Upper lobe of left lung (tissue), 6 donors: ENCODE results near the gene TPRN. TPM values are rescaled to one million over a fixed set of nuclear protein-coding genes. Genes with fewer than 3 reads are reported as not detected.
A peak's percentile ranks its signal among the peaks of the same experiment; 100 is the strongest.

Source experiments
- ATAC-seq, 2 donors: fragments of 200-7000 bp; cut with Tn5 transposase; one replicate each; pipeline ENCODE4 v1.9.1; 2022; ENCODE audit warnings: mild to moderate bottlenecking in 2 of 2, moderate library complexity in 2 of 2; ENCODE audit not compliant: low FRiP score in 2 of 2
- DNase-seq, 2 donors: peaks; one replicate each; pipeline ENCODE4 v3.0.0-alpha.2; 2019 to 2020
- H3K27ac ChIP-seq, 4 donors: fragments of 200-600 bp; sonication (generic); one replicate each; pipeline ENCODE4 v1.5.1; 2016 to 2019
- H3K27me3 ChIP-seq, 4 donors: fragments of 200-600 bp; sonication (generic); one replicate each; pipeline ENCODE4 v1.5.1; 2017 to 2019
- H3K36me3 ChIP-seq, 4 donors: fragments of 200-600 bp; sonication (generic); one replicate each; pipeline ENCODE4 v1.5.1; 2016 to 2019
- H3K4me1 ChIP-seq, 4 donors: fragments of 200-600 bp; sonication (generic); one replicate each; pipeline ENCODE4 v1.5.1; 2018 to 2019
- H3K4me3 ChIP-seq, 4 donors: fragments of 200-600 bp; sonication (generic); one replicate each; pipeline ENCODE4 v1.5.1; 2017 to 2019; ENCODE audit warnings: mild to moderate bottlenecking in 2 of 4, moderate library complexity in 1 of 4
- H3K9me3 ChIP-seq, 4 donors: fragments of 200-600 bp; sonication (generic); one replicate each; pipeline ENCODE4 v1.5.1; 2018 to 2019
- EP300 ChIP-seq, 4 donors: sonication (generic); formaldehyde crosslinking; IDR thresholded peaks; one replicate each; pipeline ENCODE4 v1.5.1; 2017; ENCODE audit warnings: antibody characterized with exemption in 4 of 4, control low read depth in 2 of 4
- POLR2A ChIP-seq, 4 donors: fragments of 450-650 bp; IDR thresholded peaks; one replicate each; pipeline ENCODE4 v1.5.1; 2016 to 2017; ENCODE audit warnings: antibody characterized with exemption in 4 of 4, mild to moderate bottlenecking in 2 of 4
- POLR2AphosphoS5 ChIP-seq, 2 donors: sonication (generic); formaldehyde crosslinking; IDR thresholded peaks; one replicate each; pipeline ENCODE4 v1.5.1; 2017; ENCODE audit warnings: antibody characterized with exemption in 2 of 2
- WGBS, 2 donors: methylation state at CpG; one replicate each; pipeline ENCODE4 v1.1.5; 2017 to 2018; 5-methylcytosine and 5-hydroxymethylcytosine counted together
- total RNA-seq, 6 donors: library from RNA; depleted of rRNA in 4 of 6; stranded (reverse); fragments of >200 nt in 4 of 6; gene quantifications; one replicate each; pipeline versions ENCODE4 v1.1.0 to v1.2.1, GENCODE V29; 2016 to 2021
- TF ChIP-seq, protein P1 (sequence below), 6 experiments: fragments of 450-650 bp in 4 of 6; fragments of 200-600 bp in 2 of 6; sonication (generic) in 2 of 6; IDR thresholded peaks; one replicate each; pipeline ENCODE4 v1.5.1; 2016 to 2019; ENCODE audit warnings: antibody characterized with exemption in 6 of 6
- donor health status: DM: no; HTN: no; CAD: no; lungs with moderate emphysema.
- donor health status: DM: no; HTN: yes; CAD: no; lungs with severe emphysema.

Gene TPRN
- total RNA-seq, 6 donors from 2014 or later = 18.9 to 33.1 (median 27.1) TPM

DNA sequence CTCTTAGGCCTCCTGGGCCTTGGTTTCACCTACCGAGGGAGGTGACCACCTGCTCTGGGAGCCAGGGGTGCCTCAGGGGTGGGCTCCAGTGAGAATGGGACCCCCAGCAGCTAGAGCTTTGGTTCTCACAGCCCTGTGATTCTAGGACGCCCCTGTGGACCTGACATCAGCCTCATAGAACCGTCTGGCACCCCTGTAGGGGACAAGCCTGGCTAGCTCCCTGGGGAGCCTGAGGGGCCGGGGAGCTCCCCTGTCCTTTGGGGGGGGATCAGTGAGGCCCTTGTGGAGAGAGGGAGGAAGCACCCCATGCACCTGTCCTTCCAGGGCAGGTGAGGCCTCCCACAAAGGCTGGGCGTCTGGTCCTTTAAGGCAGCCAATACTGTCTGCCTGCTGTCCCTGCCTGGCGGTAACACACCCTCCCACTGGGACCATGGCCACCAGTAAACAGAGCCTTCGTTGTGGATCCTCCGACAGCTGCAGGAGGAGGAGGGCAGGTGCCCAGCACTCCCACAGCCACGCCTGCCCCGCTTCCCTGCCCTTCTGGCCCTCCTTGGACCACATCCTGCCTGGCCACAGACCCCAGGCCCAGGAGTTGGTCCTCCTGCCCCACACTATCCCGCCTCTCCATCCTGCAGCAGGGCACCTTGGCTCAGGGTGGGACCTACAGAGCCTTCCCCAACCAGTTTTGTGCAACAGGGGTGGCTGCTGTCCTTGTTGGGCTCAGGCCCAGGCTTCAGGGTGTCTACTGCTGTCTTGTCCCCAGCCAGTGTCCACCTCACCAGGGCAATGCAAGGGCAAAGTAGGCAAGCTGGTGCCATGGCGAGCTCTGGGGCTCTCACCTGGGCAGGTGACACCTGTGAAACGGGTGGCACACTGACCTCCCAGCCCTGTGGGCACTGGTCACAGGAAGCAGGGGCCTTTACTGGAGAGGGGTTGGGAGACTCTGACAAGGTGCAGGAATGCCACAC lies 37.5 kb upstream of the TPRN start:
- Histone ChIP-seq H3K4me1 (peaks cover 34 to 66% (median 41%) of the 10 kb centered on the region in 4 donors), H3K27ac (no peak overlapping the region), H3K4me3 (no peak overlapping the region), H3K27me3 (peaks cover 0 to 10% (median 3%) of the 10 kb centered on the region in 4 donors), H3K9me3 (no peaks in the 10 kb centered on the region), H3K36me3 (peaks cover 4 to 14% (median 12%) of the 10 kb centered on the region in 4 donors)
- ATAC-seq (no peak), DNase-seq (peak in 1 of 2 donors; percentile 46)
- WGBS, 2 donors = 78 to 100% methylated on average over 1 to 12 of the region's 13 CpGs
- TF ChIP-seq, protein P1, sequence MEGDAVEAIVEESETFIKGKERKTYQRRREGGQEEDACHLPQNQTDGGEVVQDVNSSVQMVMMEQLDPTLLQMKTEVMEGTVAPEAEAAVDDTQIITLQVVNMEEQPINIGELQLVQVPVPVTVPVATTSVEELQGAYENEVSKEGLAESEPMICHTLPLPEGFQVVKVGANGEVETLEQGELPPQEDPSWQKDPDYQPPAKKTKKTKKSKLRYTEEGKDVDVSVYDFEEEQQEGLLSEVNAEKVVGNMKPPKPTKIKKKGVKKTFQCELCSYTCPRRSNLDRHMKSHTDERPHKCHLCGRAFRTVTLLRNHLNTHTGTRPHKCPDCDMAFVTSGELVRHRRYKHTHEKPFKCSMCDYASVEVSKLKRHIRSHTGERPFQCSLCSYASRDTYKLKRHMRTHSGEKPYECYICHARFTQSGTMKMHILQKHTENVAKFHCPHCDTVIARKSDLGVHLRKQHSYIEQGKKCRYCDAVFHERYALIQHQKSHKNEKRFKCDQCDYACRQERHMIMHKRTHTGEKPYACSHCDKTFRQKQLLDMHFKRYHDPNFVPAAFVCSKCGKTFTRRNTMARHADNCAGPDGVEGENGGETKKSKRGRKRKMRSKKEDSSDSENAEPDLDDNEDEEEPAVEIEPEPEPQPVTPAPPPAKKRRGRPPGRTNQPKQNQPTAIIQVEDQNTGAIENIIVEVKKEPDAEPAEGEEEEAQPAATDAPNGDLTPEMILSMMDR (IDR thresholded peaks at IDR 0.05) = no peak
- TF ChIP-seq POLR2A (IDR thresholded peaks at IDR 0.05) (no peak), EP300 (IDR thresholded peaks at IDR 0.05) (no peak), POLR2AphosphoS5 (IDR thresholded peaks at IDR 0.05) (no peak)

DNA sequence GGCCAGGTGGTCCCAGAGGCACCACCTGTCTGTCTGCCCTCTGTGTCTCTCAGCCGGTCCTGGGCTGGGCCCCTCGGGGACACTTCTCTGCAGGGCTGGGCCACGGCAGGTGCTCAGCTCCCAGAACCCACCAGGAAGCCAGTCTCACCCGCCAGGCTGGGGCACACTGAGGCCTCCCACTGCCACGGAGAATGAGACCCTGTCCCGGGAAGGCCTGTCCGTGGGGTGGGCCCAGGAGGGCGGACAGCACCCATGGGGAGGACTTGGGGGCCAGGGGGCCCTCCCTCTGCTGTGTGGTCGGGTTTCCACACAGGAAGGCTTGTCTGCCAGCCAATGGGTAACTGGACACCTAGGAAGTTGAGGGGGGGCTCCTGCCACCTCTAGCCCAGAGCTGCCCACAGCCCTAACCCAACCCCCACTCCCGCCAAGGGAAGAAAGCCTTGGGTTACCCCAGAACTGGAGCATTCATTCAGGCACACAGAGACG lies 36.4 kb upstream of the TPRN start:
- WGBS, 2 donors = 25 to 44% methylated on average over 2 to 5 of the region's 11 CpGs

DNA sequence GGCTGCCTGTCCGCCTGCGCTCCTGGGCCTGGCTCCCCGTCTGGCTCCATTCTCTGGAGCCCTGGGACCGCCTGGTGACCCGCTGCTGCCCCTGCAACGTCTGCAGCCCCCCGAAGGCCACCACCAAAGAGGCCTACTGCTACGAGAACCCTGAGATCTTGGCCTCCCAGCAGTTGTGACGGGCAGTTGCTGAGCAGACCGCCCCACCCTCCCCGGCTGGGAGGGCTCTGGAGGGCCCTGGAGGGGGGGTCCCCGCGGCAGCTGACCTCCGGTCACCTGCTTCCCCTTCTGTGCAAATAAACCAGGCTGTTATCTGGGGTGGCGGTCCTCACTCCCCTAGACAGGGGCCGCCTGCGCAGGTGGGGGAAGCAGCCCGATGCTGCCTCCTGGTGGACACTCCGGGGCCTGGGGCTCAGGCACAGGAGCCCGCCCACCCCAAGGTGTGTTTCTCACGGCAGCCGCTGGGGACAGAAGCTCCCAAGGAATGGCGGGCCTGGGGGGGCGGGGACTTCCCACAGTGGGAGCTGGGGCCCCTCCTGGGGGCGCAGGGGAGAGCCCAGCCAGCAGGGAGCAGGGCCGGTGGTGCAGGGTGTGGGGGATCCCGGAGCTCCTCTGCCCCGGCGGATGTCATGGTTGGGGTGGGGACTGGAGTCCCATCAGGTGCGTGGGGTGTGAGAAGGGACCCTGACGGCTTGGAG lies 35.8 kb upstream of the TPRN start:
- 7 to 20% methylated on average over 1 to 18 of the region's 31 CpGs for WGBS, 2 donors
- TF ChIP-seq POLR2AphosphoS5 (IDR thresholded peaks at IDR 0.05) = no peak
- TF ChIP-seq, protein P1 (IDR thresholded peaks at IDR 0.05) = peak; percentile 99 to 100 (median 99)
- ATAC-seq (peak; percentile 62 to 81), DNase-seq (peak; percentile 94)
- Histone ChIP-seq H3K4me3 (peak overlapping the region in 3 of 4 donors; percentile 3 to 29 (median 21)), H3K36me3 (no peaks in the 10 kb centered on the region), H3K27ac (peak overlapping the region in 1 of 4 donors; percentile 64), H3K4me1 (peaks cover 23 to 52% (median 30%) of the 10 kb centered on the region in 4 donors), H3K27me3 (peaks cover 0 to 14% (median 3%) of the 10 kb centered on the region in 4 donors), H3K9me3 (no peaks in the 10 kb centered on the region)

More for the DNA sequence above, 36.4 kb upstream of the TPRN start:
- no peak for TF ChIP-seq POLR2A (IDR thresholded peaks at IDR 0.05)
- no peak for TF ChIP-seq EP300 (IDR thresholded peaks at IDR 0.05)
- TF ChIP-seq POLR2AphosphoS5 (IDR thresholded peaks at IDR 0.05) = no peak
- H3K9me3 ChIP-seq = no peaks in the 10 kb centered on the region
- H3K27me3 ChIP-seq = peaks cover 0 to 13% (median 3%) of the 10 kb centered on the region in 4 donors
- peak overlapping the region in 1 of 4 donors; percentile 64 for H3K27ac ChIP-seq
- DNase-seq (no peak), ATAC-seq (no peak)
- H3K4me1 ChIP-seq = peaks cover 24 to 56% (median 31%) of the 10 kb centered on the region in 4 donors
- H3K36me3 ChIP-seq = peaks cover 0 to 4% (median 2%) of the 10 kb centered on the region in 4 donors
- peak overlapping the region in 3 of 4 donors; percentile 3 to 29 (median 21) for H3K4me3 ChIP-seq

DNA sequence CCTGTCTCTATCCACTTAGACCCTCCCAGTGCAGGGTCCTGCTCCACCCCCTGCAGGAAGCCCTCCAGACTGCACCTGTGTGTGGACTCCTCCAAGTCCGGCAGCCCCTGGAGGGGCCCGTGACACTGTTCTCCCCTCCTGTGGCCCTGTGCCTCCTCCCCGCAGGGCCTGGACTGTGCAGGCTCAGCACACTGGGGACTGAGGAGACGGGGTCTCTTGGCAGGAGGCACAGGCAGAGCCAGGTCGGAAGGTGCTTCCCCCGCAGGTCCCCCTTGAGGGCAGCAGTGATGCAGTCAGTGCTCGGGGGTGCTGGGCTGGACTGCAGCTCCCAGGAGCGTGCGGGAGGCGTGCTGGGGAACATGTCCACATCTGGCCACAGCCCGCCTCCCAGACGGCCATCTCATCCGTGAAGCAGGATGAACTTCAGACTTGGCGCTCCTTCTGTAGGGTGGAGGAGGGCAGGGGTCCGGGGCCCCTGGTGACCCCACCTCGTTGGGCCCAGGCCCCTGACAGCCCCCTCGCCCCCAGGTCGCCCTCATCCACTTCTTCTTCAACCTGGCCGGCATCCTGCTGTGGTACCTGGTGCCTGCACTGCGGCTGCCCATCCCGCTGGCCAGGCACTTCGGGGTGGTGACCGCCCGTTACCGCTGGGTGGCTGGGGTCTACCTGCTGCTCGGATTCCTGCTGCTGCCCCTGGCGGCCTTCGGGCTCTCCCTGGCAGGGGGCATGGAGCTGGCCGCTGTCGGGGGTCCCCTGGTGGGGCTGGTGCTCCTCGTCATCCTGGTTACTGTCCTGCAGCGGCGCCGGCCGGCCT lies 35.1 kb upstream of the TPRN start:
- TF ChIP-seq POLR2A (IDR thresholded peaks at IDR 0.05) (no peak), POLR2AphosphoS5 (IDR thresholded peaks at IDR 0.05) (no peak), EP300 (IDR thresholded peaks at IDR 0.05) (no peak)
- TF ChIP-seq, protein P1 (IDR thresholded peaks at IDR 0.05) = no peak
- 64 to 75% methylated on average over 3 to 20 of the region's 35 CpGs for WGBS, 2 donors
- Histone ChIP-seq H3K36me3 (no peaks in the 10 kb centered on the region), H3K4me3 (peak overlapping the region in 3 of 4 donors; percentile 3 to 29 (median 21)), H3K27ac (no peak overlapping the region), H3K27me3 (peaks cover 0 to 14% (median 3%) of the 10 kb centered on the region in 4 donors), H3K4me1 (peaks cover 23 to 52% (median 30%) of the 10 kb centered on the region in 4 donors), H3K9me3 (no peaks in the 10 kb centered on the region)
- DNase-seq (peak in 1 of 2 donors; percentile 82), ATAC-seq (no peak)
